HuH-7.5 (cell line): ENCODE data around the gene PCNT.

Source experiments
- DNase-seq: peaks from one replicate; pipeline ENCODE4 v3.0.0; 2011; ENCODE audit warnings: low spot score

The PCNT gene

DNA sequence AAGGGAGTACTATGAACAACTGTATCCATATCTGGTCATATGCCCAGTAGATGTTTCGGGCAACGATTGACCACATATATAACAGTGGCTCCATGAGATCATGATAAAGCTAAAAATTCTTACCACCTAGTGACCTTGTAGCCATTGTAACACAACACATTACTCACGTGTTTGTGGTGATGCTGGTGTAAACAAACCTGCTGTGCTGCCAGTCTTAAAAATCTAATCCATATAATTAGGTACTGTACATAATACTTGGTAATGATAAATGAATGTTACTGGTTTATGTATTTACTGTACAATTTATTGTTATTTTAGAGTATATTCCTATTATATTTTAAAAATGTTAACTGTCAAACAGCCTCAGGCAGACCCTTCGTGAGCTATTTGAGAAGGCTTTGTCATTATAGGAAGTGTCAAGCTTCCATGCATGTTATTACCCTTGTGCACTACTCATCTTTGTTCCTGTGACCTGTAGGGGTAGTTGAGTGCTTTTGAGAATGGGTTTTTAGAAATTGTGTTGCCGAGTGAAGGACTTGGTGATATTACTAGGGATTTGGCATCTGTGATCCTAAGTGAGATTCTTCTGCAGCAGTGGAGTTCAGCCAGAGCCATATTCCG lies 158.4 kb downstream of the PCNT start:
- no peak for DNase-seq

DNA sequence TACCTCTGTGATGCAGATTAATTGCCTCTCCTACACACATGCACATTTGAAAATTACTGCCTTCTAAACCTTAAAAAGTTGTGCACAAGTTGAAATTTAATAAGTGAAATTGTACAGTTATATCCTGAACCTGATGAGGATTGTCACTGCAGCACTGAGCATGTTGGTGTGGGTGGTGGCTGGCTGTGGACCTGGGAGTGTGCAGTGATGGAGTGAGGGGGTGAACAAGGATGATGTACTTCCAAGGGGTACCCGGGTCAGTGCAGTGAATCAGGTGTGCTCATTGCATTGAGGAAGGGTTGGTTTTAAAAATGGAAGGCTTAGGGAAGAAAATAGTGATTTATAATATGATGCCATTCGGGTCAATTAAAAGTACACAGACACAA lies 158.9 kb downstream of the PCNT start:
- DNase-seq, result no peak

DNA sequence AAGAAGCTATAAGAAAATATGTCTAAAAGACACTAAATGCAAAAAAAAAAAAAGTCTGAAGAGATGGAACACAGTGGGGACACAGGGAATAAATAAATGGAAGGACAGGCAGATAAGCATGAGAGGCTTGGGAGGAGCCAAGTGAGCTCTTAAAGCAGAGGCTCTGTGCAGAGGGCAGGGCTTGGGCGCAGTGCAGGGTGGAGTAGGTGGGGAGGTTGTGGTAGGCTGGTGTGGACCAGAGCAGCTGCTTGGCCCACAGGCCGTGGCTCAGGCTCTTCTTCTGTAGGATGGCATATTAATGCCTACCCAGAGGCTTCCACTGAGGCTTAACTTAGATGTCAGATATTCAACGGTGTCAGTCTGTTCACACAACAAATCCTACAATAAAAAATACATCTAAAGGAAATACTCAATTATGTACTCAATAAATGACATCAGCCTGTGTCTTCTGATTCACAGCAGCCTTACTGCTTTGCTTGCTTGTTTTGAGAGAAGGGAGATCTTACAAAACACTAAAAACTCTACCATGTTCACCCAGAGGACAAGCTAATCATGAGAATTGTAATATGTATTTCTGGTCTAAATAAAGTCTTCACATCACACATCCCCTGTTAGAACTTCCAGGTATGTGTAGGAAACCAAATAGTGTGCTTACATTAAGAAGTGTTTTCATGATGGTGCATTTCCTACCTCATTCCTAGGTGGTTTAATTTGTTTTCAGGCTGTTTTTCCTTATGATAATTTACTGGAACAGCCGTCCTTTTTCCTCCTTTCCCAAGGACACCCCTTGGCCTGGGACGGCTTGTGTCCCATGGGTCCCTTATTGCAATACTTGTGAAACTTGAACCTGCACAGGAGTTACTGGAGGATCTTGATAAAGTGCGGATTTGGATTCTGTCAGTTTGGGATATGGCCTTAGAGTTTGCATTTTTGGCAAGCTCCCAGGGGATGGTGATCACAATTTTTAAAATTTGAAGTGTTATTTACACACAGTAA lies 159.6 kb downstream of the PCNT start:
- no peak for DNase-seq

DNA sequence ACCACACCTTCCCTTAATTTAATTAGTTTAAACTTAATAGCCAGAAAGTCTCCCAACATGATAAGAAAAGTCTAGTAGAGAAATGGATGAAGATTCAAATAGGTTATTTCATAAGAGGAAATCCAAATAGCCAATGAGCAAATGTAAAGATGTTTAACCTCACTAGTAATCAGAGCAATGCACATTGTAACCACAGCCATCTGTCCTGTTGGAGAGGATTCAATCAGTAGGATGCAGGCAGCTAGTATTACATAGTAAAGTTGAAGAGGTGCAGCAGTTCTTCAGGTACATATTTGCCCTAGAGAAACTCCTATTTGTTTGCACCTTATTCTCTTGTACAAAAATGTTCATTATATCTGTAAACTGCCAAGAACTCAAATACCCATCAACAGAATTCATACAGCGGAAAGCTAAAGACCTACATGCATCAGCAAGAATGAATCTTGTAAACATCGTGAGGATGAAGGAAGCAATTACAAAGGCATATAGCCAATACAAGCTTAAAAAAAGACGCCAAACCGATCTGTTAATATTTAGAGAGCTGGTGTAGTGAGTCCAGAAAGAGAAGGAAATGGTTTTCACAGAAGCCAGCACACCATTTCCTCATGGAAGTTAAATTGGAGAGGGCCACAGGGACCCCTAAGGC lies 162.6 kb downstream of the PCNT start:
- DNase-seq, result no peak

DNA sequence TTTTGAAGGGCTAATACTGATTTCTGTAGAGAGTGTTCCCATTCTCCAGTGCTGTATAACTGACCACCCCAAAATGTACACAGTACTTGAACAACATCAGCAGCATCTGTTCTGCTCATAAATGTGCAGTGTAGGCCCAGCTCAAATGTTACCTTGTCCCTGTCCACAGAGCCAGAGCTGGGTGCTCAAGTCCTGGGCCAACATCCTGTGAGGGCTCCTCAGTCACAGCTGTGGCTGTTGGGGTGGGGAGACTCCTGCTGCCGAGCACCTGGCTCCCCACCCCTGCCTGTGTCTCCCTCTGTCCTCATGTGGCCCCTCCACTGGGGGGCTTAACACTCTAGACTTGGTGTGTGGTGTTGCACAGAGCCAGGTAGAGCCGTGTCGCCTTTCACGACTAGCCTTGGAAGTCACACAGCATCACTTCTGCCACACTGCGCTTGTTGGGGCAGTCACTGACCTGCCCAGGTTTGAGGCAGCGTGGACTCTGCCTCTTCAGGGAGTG lies 165.3 kb downstream of the PCNT start:
- DNase-seq, result no peak

DNA sequence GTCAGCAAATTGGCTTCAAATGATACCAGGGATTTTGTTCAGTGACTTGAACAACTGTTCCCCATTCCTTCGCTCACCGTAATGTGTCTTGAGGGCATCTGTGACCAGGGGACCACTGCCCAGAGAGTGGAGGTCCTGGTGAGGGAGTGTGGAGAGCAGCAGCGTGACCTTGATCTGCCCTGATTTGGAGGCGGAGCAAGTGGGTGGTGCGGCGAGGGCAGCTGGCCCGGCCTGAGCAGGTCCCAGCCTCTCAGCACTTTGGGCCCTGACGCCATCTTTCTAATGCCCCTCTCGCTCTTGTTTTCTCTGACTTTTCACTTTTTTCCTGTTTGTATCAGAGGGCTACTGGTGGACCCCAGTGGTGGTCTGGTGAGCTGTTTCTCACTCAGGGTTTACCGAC lies 165.8 kb downstream of the PCNT start:
- DNase-seq, result no peak

DNA sequence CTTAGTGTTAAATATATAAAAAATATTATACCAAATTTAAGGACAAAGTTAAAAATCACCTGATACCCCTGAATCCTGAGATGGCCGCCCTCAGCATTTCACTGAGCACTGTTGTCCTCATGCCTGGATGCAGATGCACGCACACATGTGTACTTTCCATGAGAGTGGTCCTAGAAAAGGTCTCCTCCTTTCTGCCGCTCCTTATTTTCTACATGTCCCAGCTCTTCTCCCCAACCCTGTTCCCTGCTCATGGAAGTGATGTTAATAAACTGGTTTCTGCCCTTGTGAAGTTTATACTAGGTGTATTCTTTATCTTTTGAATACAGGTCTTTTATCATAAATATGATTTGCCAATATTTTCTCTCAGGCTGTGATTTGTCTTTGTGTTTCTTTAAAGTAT lies 167.6 kb downstream of the PCNT start:
- no peak for DNase-seq

DNA sequence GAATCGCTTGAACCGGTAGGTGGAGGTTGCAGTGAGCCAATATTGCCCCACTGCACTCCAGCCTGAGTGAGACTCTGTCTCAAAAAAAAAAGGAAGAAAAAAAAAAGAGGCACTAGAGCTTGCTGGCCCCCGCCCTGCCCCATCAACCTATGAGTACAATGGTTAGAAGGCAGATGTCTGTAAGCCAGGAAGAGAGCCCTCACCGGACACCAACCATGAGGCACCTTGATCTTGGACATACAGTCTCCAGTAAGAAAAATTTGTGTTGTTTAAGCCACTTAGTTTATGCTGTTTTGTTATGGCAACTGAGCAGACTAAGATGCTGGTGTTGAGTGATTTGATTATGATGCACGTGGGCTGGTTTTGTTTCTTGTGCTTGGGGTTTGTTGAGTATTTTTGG lies 168.9 kb downstream of the PCNT start:
- no peak for DNase-seq

DNA sequence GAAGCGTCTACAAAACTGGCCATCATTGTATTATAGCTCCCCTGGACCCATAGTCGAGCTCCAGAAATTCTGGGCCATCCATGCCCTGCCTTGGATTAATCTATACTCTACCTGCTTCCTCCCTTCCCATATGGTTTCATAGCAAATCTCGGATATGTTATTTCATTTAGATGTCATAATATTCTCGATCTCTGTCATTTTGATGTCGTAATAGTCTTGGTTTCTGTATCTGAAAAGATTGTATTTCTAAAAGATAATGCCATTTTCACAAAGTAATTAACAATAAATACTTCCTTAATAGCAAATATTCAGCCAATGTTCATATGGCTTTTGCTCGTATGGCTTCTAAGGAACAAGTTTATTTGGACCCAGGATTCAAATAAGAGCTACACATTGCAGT lies 169.9 kb downstream of the PCNT start:
- DNase-seq, result no peak
